H9 (cell line): ENCODE results near the gene FLCN. TPM values are rescaled to one million over a fixed set of nuclear protein-coding genes. Genes with fewer than 3 reads are reported as not detected.

Experiments used
- DNase-seq: peaks from one replicate; pipeline ENCODE4 v3.0.0-alpha.2; 2017
- H2AFZ ChIP-seq: one replicate; pipeline ENCODE4 v1.6.1; 2013; ENCODE audit warnings: mild to moderate bottlenecking, low read length, control low read depth, moderate library complexity
- H2AK5ac ChIP-seq: 2 replicates; pipeline ENCODE4 v1.6.1; 2013; ENCODE audit warnings: low read length, control low read depth, mixed read lengths; ENCODE audit not compliant: insufficient read length
- H2BK120ac ChIP-seq: one replicate; pipeline ENCODE4 v1.6.1; 2013; ENCODE audit warnings: low read depth, mild to moderate bottlenecking, low read length, control low read depth, inconsistent platforms; ENCODE audit not compliant: poor library complexity, severe bottlenecking
- H2BK12ac ChIP-seq: 2 replicates; pipeline ENCODE4 v1.6.1; 2013; ENCODE audit warnings: low read length, control low read depth, mixed read lengths, low read depth; ENCODE audit not compliant: insufficient read length
- H2BK15ac ChIP-seq: 2 replicates; pipeline ENCODE4 v1.6.1; 2013; ENCODE audit warnings: low read depth, low read length, control low read depth
- H2BK20ac ChIP-seq: one replicate; pipeline ENCODE4 v1.6.1; 2013; ENCODE audit warnings: low read depth, mild to moderate bottlenecking, low read length, control low read depth, inconsistent platforms; ENCODE audit not compliant: poor library complexity, severe bottlenecking
- H2BK5ac ChIP-seq: 2 replicates; pipeline ENCODE4 v1.6.1; 2013; ENCODE audit warnings: low read length, control low read depth, mixed read lengths; ENCODE audit not compliant: insufficient read length
- H3K14ac ChIP-seq: 2 replicates; pipeline ENCODE4 v1.6.1; 2013; ENCODE audit warnings: low read length, control low read depth; ENCODE audit not compliant: insufficient read depth
- H3K18ac ChIP-seq: 2 replicates; pipeline ENCODE4 v1.6.1; 2013; ENCODE audit warnings: low read depth, mild to moderate bottlenecking, mixed read lengths, low read length, control low read depth; ENCODE audit not compliant: insufficient read length
- H3K23ac ChIP-seq: 2 replicates; pipeline ENCODE4 v1.6.1; 2013; ENCODE audit warnings: low read length, control low read depth, mixed read lengths, low read depth; ENCODE audit not compliant: insufficient read length
- H3K23me2 ChIP-seq: 2 replicates; pipeline ENCODE4 v1.6.1; 2013; ENCODE audit warnings: low read depth, mild to moderate bottlenecking, mixed read lengths, low read length, control low read depth; ENCODE audit not compliant: insufficient read length, poor library complexity, severe bottlenecking
- H3K27ac ChIP-seq: 2 replicates; pipeline ENCODE4 v1.5.1; 2013; ENCODE audit warnings: low read length, control low read depth, mixed read lengths, low read depth; ENCODE audit not compliant: insufficient read length
- H3K27me3 ChIP-seq: 2 replicates; pipeline ENCODE4 v1.6.1; 2013; ENCODE audit warnings: low read length, control low read depth, inconsistent platforms; ENCODE audit not compliant: insufficient read depth
- H3K4ac ChIP-seq: 2 replicates; pipeline ENCODE4 v1.6.1; 2013; ENCODE audit warnings: low read depth, mild to moderate bottlenecking, control low read depth, inconsistent platforms, low read length, moderate library complexity
- H3K4me1 ChIP-seq: 2 replicates; pipeline ENCODE4 v1.6.1; 2013; ENCODE audit warnings: low read length, control low read depth, inconsistent platforms; ENCODE audit not compliant: insufficient read depth
- H3K4me2 ChIP-seq: 2 replicates; pipeline ENCODE4 v1.6.1; 2013; ENCODE audit warnings: low read length, control low read depth, mixed read lengths; ENCODE audit not compliant: insufficient read length, insufficient read depth
- H3K56ac ChIP-seq: 2 replicates; pipeline ENCODE4 v1.6.1; 2013; ENCODE audit warnings: low read depth, mild to moderate bottlenecking, mixed read lengths, low read length, control low read depth; ENCODE audit not compliant: insufficient read length
- H3K79me1 ChIP-seq: 2 replicates; pipeline ENCODE4 v1.6.1; 2013; ENCODE audit warnings: low read depth, mild to moderate bottlenecking, moderate library complexity, low read length, control low read depth, inconsistent platforms; ENCODE audit not compliant: insufficient read depth, poor library complexity, severe bottlenecking
- H3K79me2 ChIP-seq: 2 replicates; pipeline ENCODE4 v1.6.1; 2013; ENCODE audit warnings: low read length, control low read depth, inconsistent platforms; ENCODE audit not compliant: insufficient read depth
- H3K9ac ChIP-seq: 2 replicates; pipeline ENCODE4 v1.6.1; 2013; ENCODE audit warnings: low read length, control low read depth, mixed read lengths; ENCODE audit not compliant: insufficient read length; ENCODE audit errors: extremely low read depth
- H3K9me3 ChIP-seq: one replicate; pipeline ENCODE4 v1.6.1; 2013; ENCODE audit warnings: low read depth, low read length, inconsistent platforms; ENCODE audit not compliant: control insufficient read depth
- H3T11ph ChIP-seq: one replicate; pipeline ENCODE4 v1.6.1; 2013; ENCODE audit warnings: mild to moderate bottlenecking, low read length, control low read depth, inconsistent platforms
- H4K20me1 ChIP-seq: one replicate; pipeline ENCODE4 v1.6.1; 2013; ENCODE audit not compliant: control insufficient read depth, insufficient read length, insufficient read depth
- H4K5ac ChIP-seq: 2 replicates; pipeline ENCODE4 v1.6.1; 2013; ENCODE audit warnings: low read depth, mild to moderate bottlenecking, mixed read lengths, low read length, control low read depth; ENCODE audit not compliant: insufficient read length
- H4K8ac ChIP-seq: replicated peaks from 2 replicates; pipeline ENCODE4 v1.6.1; 2013; ENCODE audit warnings: low read length, control low read depth, mixed read lengths, low read depth; ENCODE audit not compliant: insufficient read length
- H4K91ac ChIP-seq: 2 replicates; pipeline ENCODE4 v1.6.1; 2013; ENCODE audit warnings: low read depth, mild to moderate bottlenecking, moderate library complexity, mixed read lengths, low read length, control low read depth; ENCODE audit not compliant: insufficient read length
- H3K27ac Mint-ChIP-seq, 3 experiments: 2 replicates in 2 of 3; 3 replicates in 1 of 3; pipeline ENCODE4 v1.8.0; 2020 to 2021; ENCODE audit warnings: mixed read lengths in 3 of 3, mild to moderate bottlenecking in 1 of 3, moderate library complexity in 1 of 3
- H3K27me3 Mint-ChIP-seq: 2 replicates; pipeline ENCODE4 v1.8.0; 2021; ENCODE audit warnings: low read depth, mild to moderate bottlenecking, moderate library complexity, mixed read lengths
- H3K36me3 Mint-ChIP-seq, 3 experiments: 2 replicates in 2 of 3; 3 replicates in 1 of 3; pipeline ENCODE4 v1.8.0; 2020 to 2021; ENCODE audit warnings: low read depth in 3 of 3, mixed read lengths in 3 of 3; ENCODE audit not compliant: insufficient read depth in 1 of 3
- H3K4me1 Mint-ChIP-seq, 2 experiments: 2 replicates each; pipeline ENCODE4 v1.8.0; 2020; ENCODE audit warnings: mixed read lengths in 2 of 2
- H3K4me3 Mint-ChIP-seq, 2 experiments: 2 replicates in 1 of 2; 3 replicates in 1 of 2; pipeline ENCODE4 v1.8.0; 2020 to 2021; ENCODE audit warnings: mild to moderate bottlenecking in 2 of 2, mixed read lengths in 2 of 2, moderate library complexity in 1 of 2
- H3K9me3 Mint-ChIP-seq, 2 experiments: 2 replicates in 1 of 2; 3 replicates in 1 of 2; pipeline ENCODE4 v1.8.0; 2020; ENCODE audit warnings: mild to moderate bottlenecking in 2 of 2, mixed read lengths in 2 of 2, moderate library complexity in 1 of 2
- WGBS: extraction: QIAGEN DNeasy Blood & Tissue Kit; methylation state at CpG from one replicate; pipeline ENCODE4 v1.1.7; 2013; ENCODE audit warnings: missing lambda C conversion rate, low lambda C conversion rate, mixed read lengths; ENCODE audit not compliant: insufficient read length; ENCODE audit errors: extremely low coverage; 5-methylcytosine and 5-hydroxymethylcytosine counted together
- total RNA-seq: library from RNA; stranded (reverse); gene quantifications from 2 replicates; pipeline ENCODE4 v1.2.1, GENCODE V29; 2021
- TF ChIP-seq, protein P1 (sequence below): fragments of 200-600 bp; sonication (generic); conservative IDR thresholded peaks from 3 replicates; pipeline ENCODE4 v1.8.0; 2021; ENCODE audit warnings: antibody characterized with exemption, mild to moderate bottlenecking

The FLCN gene
- total RNA-seq, 1 experiment from 2014 or later: 33.3 TPM

DNA sequence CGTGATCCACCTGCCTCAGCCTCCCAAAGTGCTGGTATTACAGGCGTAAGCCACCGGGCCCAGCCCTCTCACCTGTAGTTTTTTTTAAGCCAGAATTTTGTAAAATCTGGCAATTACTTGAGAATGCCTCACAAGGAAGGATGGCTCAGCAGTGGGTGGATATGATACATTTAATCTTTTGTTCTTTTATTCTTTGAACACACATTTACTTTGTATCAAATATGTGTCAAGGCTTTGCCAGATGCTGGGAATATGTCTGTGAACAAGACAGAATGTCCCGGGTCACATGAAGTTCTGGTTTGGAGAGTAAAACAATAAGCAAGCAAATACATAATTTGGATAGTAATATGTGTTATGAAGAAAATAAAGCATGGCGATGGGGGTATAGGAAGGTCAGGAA, 49.0 kb upstream of the FLCN start:
- H3K27ac Mint-ChIP-seq: no peak overlapping the region; a peak in 1 of 7 replicates
- H3K4me3 Mint-ChIP-seq: no peak overlapping the region
- Histone ChIP-seq H2BK120ac (no peak overlapping the region), H3K79me2 (no peaks in the 10 kb centered on the region), H4K5ac (no peak overlapping the region), H3T11ph (no peak overlapping the region), H3K79me1 (no peaks in the 10 kb centered on the region), H2AK5ac (no peak overlapping the region), H3K18ac (no peak overlapping the region), H3K56ac (no peak overlapping the region), H3K14ac (no peak overlapping the region), H3K9ac (no peak overlapping the region), H2BK5ac (no peak overlapping the region), H4K91ac (no peak overlapping the region), H2BK12ac (no peak overlapping the region), H3K27me3 (no peaks in the 10 kb centered on the region), H3K4ac (no peak overlapping the region), H4K8ac (no peak overlapping the region), H4K20me1 (no peaks in the 10 kb centered on the region), H2BK15ac (no peak overlapping the region), H3K27ac (no peak overlapping the region), H3K23me2 (peaks cover 4% of the 10 kb centered on the region), H3K4me1 (no peaks in the 10 kb centered on the region), H2AFZ (no peak overlapping the region), H3K4me2 (no peak overlapping the region), H2BK20ac (no peak overlapping the region), H3K9me3 (no peaks in the 10 kb centered on the region), H3K23ac (no peak overlapping the region)
- peaks cover 9% of the 10 kb centered on the region for H3K27me3 Mint-ChIP-seq
- no peak for DNase-seq
- no peaks in the 10 kb centered on the region for H3K36me3 Mint-ChIP-seq
- no peaks in the 10 kb centered on the region for H3K9me3 Mint-ChIP-seq
- WGBS: 100% methylated on average over 1 of the region's 5 CpGs
- peaks cover 8 to 9% of the 10 kb centered on the region in 2 experiments for H3K4me1 Mint-ChIP-seq
- TF ChIP-seq, protein P1, sequence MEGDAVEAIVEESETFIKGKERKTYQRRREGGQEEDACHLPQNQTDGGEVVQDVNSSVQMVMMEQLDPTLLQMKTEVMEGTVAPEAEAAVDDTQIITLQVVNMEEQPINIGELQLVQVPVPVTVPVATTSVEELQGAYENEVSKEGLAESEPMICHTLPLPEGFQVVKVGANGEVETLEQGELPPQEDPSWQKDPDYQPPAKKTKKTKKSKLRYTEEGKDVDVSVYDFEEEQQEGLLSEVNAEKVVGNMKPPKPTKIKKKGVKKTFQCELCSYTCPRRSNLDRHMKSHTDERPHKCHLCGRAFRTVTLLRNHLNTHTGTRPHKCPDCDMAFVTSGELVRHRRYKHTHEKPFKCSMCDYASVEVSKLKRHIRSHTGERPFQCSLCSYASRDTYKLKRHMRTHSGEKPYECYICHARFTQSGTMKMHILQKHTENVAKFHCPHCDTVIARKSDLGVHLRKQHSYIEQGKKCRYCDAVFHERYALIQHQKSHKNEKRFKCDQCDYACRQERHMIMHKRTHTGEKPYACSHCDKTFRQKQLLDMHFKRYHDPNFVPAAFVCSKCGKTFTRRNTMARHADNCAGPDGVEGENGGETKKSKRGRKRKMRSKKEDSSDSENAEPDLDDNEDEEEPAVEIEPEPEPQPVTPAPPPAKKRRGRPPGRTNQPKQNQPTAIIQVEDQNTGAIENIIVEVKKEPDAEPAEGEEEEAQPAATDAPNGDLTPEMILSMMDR: no peak
